Activated T-helper 2 cell treated with anti-CD3 and anti-CD28 coated beads, Interferon-gamma antibody, Interleukin-2, Interleukin-4, amounts not matched to agents 10 μg/mL and 5 μg/mL and 100 μg/mL, durations not matched to agents 14 hours and 24 hours and 36 hours (primary cell): Measurements from ENCODE around the gene BICD2. TPM values are rescaled to one million over a fixed set of nuclear protein-coding genes. Genes with fewer than 3 reads are reported as not detected.
"Not testable (repeated sequence)": the region's sequence is repeated elsewhere in the genome, so short reads cannot be mapped to it uniquely, and the experiment has no call there.

Experiments
- DNase-seq: peaks from one replicate; pipeline ENCODE4 v3.0.0; 2021; ENCODE audit warnings: low spot score
- H3K27ac Mint-ChIP-seq: one replicate; pipeline ENCODE4 v1.8.0; 2021; ENCODE audit warnings: mixed read lengths
- H3K27me3 Mint-ChIP-seq: one replicate; pipeline ENCODE4 v1.8.0; 2021; ENCODE audit warnings: low read depth, mixed read lengths
- H3K36me3 Mint-ChIP-seq: one replicate; pipeline ENCODE4 v1.8.0; 2021; ENCODE audit warnings: low read depth, mixed read lengths
- H3K4me1 Mint-ChIP-seq: one replicate; pipeline ENCODE4 v1.8.0; 2021; ENCODE audit warnings: low read depth, mixed read lengths
- H3K4me3 Mint-ChIP-seq: one replicate; pipeline ENCODE4 v1.8.0; 2021; ENCODE audit warnings: low read depth, mild to moderate bottlenecking, moderate library complexity, mixed read lengths
- H3K9me3 Mint-ChIP-seq: one replicate; pipeline ENCODE4 v1.8.0; 2021; ENCODE audit warnings: mixed read lengths
- intact Hi-C: fragments of 100-400 bp; cut with micrococcal nuclease; formaldehyde crosslinking; loops from one replicate; pipeline ENCODE4 v1.15.1; 2023
- total RNA-seq: library from RNA; stranded (reverse); gene quantifications from 2 replicates; pipeline ENCODE4 v1.2.3, GENCODE V29; 2022

The BICD2 gene
- total RNA-seq, 1 donor from 2014 or later, result 23.6 TPM

GRCh38 chr9:92790542-92791527 is 26.2 kb upstream of the BICD2 start:
- Mint-ChIP-seq H3K27ac (peak overlapping the region; percentile 36), H3K4me1 (peaks cover 11% of the 10 kb centered on the region), H3K36me3 (no peaks in the 10 kb centered on the region), H3K27me3 (peaks cover 14% of the 10 kb centered on the region), H3K9me3 (peaks cover 11% of the 10 kb centered on the region), H3K4me3 (no peak overlapping the region)
- intact Hi-C loops, result loop anchor here (1.0 to 10.0 kb wide), 3 partner anchors 26 to 656 kb away; no protein-coding TSS in a partner anchor
- peak; percentile 55 for DNase-seq

GRCh38 chr9:92786298-92786697 is 21.7 kb upstream of the BICD2 start:
- Mint-ChIP-seq H3K27me3 (peaks cover 9% of the 10 kb centered on the region), H3K9me3 (peaks cover 11% of the 10 kb centered on the region), H3K4me1 (peaks cover 7% of the 10 kb centered on the region), H3K36me3 (no peaks in the 10 kb centered on the region), H3K27ac (no peak overlapping the region), H3K4me3 (no peak overlapping the region)
- intact Hi-C loops, result no loop called here
- no peak for DNase-seq

- DNase-seq, result no peak
- H3K9me3 Mint-ChIP-seq, result peaks cover 11% of the 10 kb centered on the region
- H3K27ac Mint-ChIP-seq, result no peak overlapping the region
- no peaks in the 10 kb centered on the region for H3K36me3 Mint-ChIP-seq
- H3K4me1 Mint-ChIP-seq, result no peaks in the 10 kb centered on the region
- intact Hi-C loops, result no loop called here
- peaks cover 13% of the 10 kb centered on the region for H3K27me3 Mint-ChIP-seq
- no peak overlapping the region for H3K4me3 Mint-ChIP-seq
These were observed 17.3 kb upstream of the BICD2 start for GRCh38 chr9:92781899-92782298.

DNA sequence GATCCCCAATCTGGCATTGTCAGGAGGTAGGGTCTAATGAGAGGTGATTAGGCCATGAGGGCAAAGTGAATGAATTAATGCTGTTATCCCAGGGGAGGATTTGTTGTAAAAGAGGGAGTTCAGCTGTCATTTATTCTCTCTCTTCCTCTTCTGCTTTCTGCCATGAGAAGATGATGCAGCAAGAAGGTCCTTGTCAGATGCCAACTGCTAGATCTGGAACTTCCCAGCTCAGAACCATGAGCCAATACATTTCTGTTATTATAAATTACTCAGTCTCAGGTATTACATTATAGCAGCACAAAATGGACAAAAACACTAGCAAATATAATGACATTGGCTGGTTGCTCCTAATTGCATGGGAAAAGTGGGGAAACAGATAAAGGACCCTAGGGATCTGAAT is 15.6 kb upstream of the BICD2 start:
- no peak for DNase-seq
- no peak overlapping the region for H3K27ac Mint-ChIP-seq
- H3K4me3 Mint-ChIP-seq, result no peak overlapping the region
- intact Hi-C loops, result no loop called here
- H3K36me3 Mint-ChIP-seq, result no peaks in the 10 kb centered on the region
- H3K27me3 Mint-ChIP-seq, result peaks cover 9% of the 10 kb centered on the region
- H3K9me3 Mint-ChIP-seq, result no peaks in the 10 kb centered on the region
- H3K4me1 Mint-ChIP-seq, result no peaks in the 10 kb centered on the region

DNA sequence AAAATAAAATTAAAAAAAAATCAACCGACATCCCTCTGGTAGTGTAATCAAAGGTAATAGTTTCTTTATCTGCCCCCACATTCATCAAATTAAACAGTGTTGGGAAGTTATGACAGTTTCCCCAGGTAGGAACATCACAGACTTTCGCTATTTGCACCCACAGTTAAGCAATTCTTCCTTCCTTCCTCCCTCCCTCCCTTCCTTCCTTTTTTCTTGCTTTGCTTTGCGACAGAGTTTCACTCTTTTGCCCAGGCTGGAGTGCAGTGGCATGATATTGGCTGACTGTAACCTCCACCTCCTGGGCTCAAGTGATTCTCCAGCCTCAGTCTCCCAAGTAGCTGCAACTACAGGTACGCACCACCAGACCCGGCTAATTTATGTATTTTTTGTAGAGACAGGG is 10.8 kb upstream of the BICD2 start:
- H3K4me3 Mint-ChIP-seq, result no peak overlapping the region
- DNase-seq, result no peak
- no peaks in the 10 kb centered on the region for H3K36me3 Mint-ChIP-seq

DNA sequence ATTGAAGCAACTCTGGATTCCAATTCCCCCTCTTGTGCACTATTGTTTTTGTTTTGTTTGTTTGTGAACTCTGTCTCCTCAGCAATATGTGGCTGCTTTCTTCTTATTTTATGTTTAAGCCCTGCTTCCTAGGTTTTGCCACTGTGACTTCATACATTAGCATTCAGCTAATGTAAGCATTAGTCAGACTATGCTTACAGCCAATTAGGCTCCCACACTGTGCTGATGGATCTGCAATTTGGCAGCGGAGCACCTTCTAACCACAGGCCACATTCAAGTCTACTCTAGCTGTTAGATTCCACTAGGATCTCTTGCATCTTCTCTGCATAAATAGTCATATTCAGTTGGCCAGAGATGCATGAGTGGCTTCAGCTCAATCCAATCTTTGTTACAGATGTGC is 9.6 kb upstream of the BICD2 start:
- Mint-ChIP-seq H3K4me1 (peaks cover 3% of the 10 kb centered on the region), H3K4me3 (no peak overlapping the region), H3K27me3 (peaks cover 2% of the 10 kb centered on the region), H3K9me3 (no peaks in the 10 kb centered on the region), H3K36me3 (no peaks in the 10 kb centered on the region), H3K27ac (no peak overlapping the region)
- intact Hi-C loops, result no loop called here
- no peak for DNase-seq

More for the DNA sequence above, 10.8 kb upstream of the BICD2 start:
- Mint-ChIP-seq H3K27ac (no peak overlapping the region), H3K4me1 (peaks cover 3% of the 10 kb centered on the region), H3K9me3 (no peaks in the 10 kb centered on the region), H3K27me3 (peaks cover 2% of the 10 kb centered on the region)
- intact Hi-C loops, result no loop called here

DNA sequence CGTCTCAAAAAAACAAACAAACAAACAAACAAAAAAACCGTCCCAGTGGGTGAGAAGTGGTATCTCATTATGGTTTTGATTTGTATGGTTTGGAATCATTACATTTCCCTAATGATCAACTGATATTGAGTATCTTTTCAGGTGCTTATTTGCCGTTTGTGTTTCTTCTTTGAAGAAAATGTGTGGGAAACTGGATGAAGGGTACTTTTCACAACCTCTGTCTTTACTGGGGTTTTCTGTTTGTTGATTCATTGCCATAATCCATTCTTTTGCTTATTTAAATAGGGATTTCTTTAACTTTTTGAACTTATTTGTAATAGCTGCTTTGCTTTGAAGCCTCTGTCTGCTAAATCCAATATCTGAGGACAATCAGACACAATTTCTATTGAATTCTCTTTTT is 9.2 kb upstream of the BICD2 start:
- no peak for DNase-seq
- no peaks in the 10 kb centered on the region for H3K36me3 Mint-ChIP-seq
- H3K9me3 Mint-ChIP-seq, result no peaks in the 10 kb centered on the region
- no peak overlapping the region for H3K27ac Mint-ChIP-seq
- intact Hi-C loops, result no loop called here
- H3K4me3 Mint-ChIP-seq, result no peak overlapping the region
- peaks cover 2% of the 10 kb centered on the region for H3K27me3 Mint-ChIP-seq
- peaks cover 3% of the 10 kb centered on the region for H3K4me1 Mint-ChIP-seq

DNA sequence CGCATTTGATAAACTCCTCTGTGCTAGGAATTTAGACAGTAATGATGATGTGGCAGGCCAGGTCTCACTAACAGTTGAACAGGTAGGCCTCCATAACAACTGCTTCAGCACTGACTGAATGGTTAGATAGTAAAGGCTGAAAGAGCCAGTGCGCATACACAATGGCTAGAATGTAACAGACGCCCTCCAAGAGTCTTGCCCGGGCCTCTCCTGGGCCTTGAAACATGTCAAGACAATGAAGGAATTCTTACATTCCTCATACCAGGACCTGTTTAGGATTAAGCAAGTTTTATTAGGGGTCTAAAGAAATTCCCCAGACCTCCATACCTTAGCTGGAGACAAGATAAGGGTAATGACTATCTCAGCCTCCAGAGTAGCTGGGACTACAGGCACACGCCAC is 6.7 kb upstream of the BICD2 start:
- Mint-ChIP-seq H3K9me3 (no peaks in the 10 kb centered on the region), H3K27me3 (peaks cover 2% of the 10 kb centered on the region), H3K27ac (no peak overlapping the region), H3K36me3 (no peaks in the 10 kb centered on the region), H3K4me3 (no peak overlapping the region), H3K4me1 (peaks cover 3% of the 10 kb centered on the region)
- no peak for DNase-seq
- intact Hi-C loops, result no loop called here

DNA sequence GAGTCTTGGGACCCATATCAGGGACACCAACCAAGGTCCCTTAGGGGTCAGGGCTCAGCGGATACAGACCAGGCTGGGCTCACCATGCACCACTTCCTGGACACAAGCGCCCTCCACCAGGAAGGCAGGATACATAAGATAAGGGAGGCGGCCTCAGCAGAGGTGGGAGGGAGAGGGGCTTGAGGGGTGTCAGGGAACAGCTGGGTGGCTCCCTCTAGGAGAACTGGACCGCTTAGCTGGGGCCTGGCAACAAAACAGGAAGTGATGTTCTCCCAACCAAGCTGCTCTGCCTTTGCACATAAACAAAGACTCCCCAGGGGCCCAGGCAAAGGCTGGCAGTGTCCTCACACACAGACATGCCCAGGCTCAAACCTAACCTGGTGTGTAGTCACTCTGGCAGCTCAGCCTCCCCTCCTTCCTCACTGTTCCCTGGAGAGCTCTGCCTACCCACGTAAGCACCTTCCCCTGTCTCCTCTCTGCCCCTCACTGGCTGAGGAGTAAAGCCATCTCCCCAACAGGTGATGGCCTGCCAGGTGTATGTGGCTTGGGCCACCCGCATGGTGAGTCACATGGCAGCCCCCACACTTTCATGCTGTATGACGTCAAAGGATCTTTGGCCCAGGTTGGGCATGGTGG is 5.8 kb upstream of the BICD2 start:
- Mint-ChIP-seq H3K27me3 (peaks cover 2% of the 10 kb centered on the region), H3K9me3 (no peaks in the 10 kb centered on the region), H3K27ac (peak overlapping the region; percentile 18), H3K36me3 (no peaks in the 10 kb centered on the region), H3K4me3 (no peak overlapping the region), H3K4me1 (peaks cover 12% of the 10 kb centered on the region)
- intact Hi-C loops, result no loop called here
- no peak for DNase-seq

DNA sequence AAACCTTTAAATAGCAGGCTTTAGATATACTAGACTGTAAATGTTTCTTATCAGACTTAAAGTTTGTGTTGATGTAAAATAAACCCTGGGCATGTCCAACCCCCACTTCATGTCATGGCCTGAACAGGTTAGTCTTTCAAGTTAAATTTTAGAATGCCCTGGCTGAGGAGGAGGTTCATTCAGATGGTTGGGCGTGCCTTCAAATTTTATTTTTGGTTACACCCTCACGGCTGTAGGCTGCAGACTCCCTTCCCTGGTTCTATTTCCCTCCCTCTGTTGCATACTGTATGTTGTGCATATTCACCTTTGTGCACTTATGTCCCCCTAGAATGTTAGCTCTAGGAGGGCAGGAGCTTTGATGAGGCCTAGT is 5.3 kb upstream of the BICD2 start:
- Mint-ChIP-seq H3K27ac (peak overlapping the region; percentile 18), H3K27me3 (peaks cover 2% of the 10 kb centered on the region)

DNA sequence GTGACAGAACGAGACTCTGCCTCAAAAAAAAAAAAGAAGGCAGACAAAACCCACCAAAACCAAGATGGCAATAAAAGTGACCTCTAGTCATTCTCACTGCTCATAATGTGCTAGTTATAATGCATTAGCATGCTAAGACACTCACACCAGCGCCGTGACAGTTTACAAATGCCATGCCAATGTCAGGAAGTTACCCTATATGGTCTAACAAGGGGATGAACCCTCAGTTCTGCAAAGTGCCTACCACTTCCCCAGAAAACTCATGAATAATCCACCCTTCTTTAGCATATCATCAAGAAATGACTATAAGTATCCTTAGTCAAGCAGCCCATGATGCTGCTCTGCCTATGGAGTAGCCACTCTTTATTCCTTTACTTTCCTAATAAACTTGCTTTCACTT is 4.7 kb upstream of the BICD2 start:
- Mint-ChIP-seq H3K27me3 (peaks cover 2% of the 10 kb centered on the region), H3K27ac (no peak overlapping the region), H3K9me3 (no peaks in the 10 kb centered on the region), H3K4me3 (no peak overlapping the region), H3K36me3 (no peaks in the 10 kb centered on the region), H3K4me1 (peaks cover 12% of the 10 kb centered on the region)
- no peak for DNase-seq
- intact Hi-C loops, result loop anchor here (5.0 to 10.0 kb wide), 3 partner anchors 193 to 1396 kb away; no protein-coding TSS in a partner anchor

More for the DNA sequence above, 5.3 kb upstream of the BICD2 start:
- no peaks in the 10 kb centered on the region for H3K9me3 Mint-ChIP-seq
- H3K4me1 Mint-ChIP-seq, result peaks cover 12% of the 10 kb centered on the region
- no peak for DNase-seq
- intact Hi-C loops, result loop anchor here (5.0 to 10.0 kb wide), 3 partner anchors 192 to 1395 kb away; no protein-coding TSS in a partner anchor
- H3K36me3 Mint-ChIP-seq, result no peaks in the 10 kb centered on the region
- H3K4me3 Mint-ChIP-seq, result no peak overlapping the region

GRCh38 chr9:92768816-92769215 is 4.2 kb upstream of the BICD2 start:
- not testable (repeated sequence) for H3K4me3 Mint-ChIP-seq, H3K36me3 Mint-ChIP-seq, DNase-seq, H3K27ac Mint-ChIP-seq, H3K9me3 Mint-ChIP-seq, H3K27me3 Mint-ChIP-seq
- intact Hi-C loops, result loop anchor here (5.0 to 10.0 kb wide), 3 partner anchors 193 to 1396 kb away; no protein-coding TSS in a partner anchor
- H3K4me1 Mint-ChIP-seq, result peaks cover 12% of the 10 kb centered on the region
